Activated CD8-positive, alpha-beta memory T cell treated with anti-CD3 and anti-CD28 coated beads, Interleukin-2, amount 50 U/mL, for 24 hours (primary cell): Measurements from ENCODE around the gene TNFRSF14.
"Not testable (repeated sequence)": the region's sequence is repeated elsewhere in the genome, so short reads cannot be mapped to it uniquely, and the experiment has no call there.

Experiments used
- DNase-seq: peaks from one replicate; pipeline ENCODE4 v3.0.0-alpha.2; 2020; ENCODE audit errors: extremely low read depth

Gene TNFRSF14

GRCh38 chr1:2538376-2538775 lies 17.8 kb upstream of the TNFRSF14 start:
- DNase-seq = no peak

- DNase-seq = no peak
Observed at GRCh38 chr1:2538872-2539271, 17.3 kb upstream of the TNFRSF14 start.

GRCh38 chr1:2539312-2539907 lies 16.8 kb upstream of the TNFRSF14 start:
- no peak for DNase-seq

GRCh38 chr1:2540816-2541492 lies 15.2 kb upstream of the TNFRSF14 start:
- DNase-seq = no peak

DNA sequence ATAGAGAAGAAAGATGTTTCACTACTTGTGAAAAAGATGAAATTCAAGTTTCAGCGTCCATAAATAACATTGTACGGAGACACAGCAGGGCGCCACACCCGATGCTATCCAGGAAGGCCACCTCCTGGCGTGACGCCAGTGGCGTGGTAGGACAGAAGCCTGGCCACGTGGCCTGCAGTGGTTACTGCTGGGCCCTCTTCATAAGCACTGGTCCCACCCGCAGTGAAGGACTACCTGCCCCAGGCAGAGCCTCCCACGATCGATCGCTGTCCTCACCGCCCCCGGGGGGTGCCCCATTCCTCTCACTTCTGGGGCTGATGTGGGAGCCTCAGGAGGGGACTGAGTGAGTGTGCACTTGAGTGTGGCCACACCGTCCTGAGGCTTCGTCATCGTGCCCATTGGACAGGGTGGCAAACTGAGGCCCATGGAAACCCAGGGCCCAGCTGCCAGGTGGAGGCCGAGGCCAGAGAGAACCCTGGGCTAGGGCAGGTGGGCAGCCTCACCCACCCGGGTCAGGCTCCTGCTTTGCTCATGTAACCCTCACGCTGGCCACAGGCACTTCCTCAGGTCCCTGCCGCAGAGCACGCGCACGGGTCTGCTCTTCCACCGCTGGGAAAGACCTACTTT lies 14.4 kb upstream of the TNFRSF14 start:
- no peak for DNase-seq

DNA sequence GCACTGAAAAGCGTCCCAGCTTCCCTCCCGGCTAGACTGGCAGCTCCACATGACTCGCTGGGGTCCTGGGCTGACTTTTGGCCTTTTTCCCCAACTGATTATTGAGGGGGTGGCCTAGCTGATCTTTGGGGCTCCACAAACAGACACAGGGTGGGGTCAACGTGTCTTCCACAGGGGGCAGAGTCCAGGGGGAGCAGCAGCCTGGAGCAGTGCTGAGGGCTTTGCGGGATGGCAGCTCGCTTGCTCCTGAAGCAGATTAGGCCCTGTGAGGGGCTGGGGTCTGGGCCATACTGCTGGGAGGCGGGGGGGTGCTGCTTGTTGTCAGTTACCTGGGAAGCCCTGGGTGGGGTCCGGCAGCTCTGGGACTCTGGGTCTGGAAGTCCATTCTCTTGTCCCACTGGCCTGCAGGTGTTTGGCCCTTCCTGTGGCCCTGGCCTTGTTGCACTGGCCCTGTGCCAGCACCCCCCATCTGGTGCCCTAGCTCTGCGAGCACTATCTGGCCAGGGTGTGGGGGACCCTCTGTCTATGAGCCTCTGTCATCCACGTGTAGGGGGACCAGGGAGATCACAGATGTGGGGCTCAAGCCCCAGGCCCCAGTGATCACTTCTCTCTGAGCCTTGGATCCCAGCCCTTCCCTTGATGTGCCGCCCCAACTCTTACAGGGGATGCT lies 13.8 kb upstream of the TNFRSF14 start:
- no peak for DNase-seq

- no peak for DNase-seq
Observed at GRCh38 chr1:2543543-2544092, 12.6 kb upstream of the TNFRSF14 start.

DNA sequence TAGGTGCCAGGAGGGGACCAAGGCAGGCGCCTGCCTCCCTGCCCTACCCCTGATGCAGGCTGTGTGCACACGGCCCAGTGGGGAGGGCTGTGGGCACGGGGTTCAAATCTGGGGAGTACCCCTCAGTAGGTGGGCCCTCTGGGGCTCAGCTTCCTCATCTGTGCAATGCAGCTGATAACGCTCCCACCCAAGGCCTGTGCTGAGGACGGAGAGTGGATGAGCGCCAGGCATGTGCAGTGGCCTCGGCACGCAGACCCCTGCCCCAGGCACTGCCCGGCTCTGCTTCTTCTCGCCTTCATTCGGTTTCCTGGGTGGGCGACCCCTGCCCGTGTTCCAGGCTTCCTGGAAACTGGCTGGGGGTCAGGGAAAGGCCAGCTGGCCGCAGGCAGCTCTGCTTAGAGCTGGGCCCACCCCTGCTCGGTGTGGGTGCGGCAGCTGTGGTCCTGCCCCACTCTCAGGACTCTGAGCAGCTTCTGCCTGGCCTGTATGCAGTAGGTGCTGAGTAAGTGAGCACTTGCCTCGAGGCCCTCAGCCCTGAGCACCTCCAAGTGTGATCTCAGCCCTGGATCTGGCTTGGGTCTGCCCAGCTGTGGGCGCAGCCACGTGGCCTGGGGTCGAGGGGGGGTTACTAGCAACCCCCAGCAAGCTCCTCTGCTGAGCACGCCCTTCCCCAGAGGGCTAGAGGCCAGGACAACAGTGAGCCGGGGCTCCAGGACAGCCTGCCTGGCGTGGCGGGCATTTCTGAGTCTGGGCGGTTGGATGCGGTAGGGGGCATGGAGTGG lies 11.9 kb upstream of the TNFRSF14 start:
- DNase-seq = no peak

- no peak for DNase-seq
Observed at GRCh38 chr1:2544875-2545640, 11.1 kb upstream of the TNFRSF14 start.

- DNase-seq = no peak
Observed at GRCh38 chr1:2545754-2546514, 10.2 kb upstream of the TNFRSF14 start.

GRCh38 chr1:2546515-2547209 lies 9.5 kb upstream of the TNFRSF14 start:
- no peak for DNase-seq

GRCh38 chr1:2547210-2548067 lies 8.7 kb upstream of the TNFRSF14 start:
- DNase-seq = no peak

DNA sequence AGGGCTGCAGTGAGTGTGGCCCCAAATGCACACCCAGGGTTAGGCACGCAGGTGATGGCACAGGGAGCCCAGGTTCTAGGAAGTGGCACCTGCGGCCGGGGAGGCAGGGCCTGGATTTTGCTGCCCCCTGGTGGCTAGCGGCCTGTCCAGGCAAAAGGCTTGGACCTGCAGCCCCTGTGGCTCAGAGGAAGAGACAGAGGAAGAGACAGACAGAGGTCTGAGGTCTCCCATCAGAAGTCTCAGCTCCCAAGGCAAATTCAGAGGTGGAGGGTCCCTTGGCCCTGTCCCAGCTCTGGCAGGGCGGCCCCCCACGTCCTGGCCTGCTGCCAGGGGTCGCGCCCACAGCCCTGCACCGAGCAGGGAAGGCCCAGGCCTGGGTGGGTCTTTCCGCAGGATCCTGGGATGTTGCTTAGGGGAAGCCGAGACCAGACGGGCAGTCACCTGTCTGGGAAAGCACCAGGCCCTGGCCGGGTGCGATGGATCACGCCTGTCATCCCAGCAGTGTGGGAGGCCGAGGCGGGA lies 8.0 kb upstream of the TNFRSF14 start:
- DNase-seq = no peak

- not testable (repeated sequence) for DNase-seq
Observed at GRCh38 chr1:2549367-2550029, 6.7 kb upstream of the TNFRSF14 start.

DNA sequence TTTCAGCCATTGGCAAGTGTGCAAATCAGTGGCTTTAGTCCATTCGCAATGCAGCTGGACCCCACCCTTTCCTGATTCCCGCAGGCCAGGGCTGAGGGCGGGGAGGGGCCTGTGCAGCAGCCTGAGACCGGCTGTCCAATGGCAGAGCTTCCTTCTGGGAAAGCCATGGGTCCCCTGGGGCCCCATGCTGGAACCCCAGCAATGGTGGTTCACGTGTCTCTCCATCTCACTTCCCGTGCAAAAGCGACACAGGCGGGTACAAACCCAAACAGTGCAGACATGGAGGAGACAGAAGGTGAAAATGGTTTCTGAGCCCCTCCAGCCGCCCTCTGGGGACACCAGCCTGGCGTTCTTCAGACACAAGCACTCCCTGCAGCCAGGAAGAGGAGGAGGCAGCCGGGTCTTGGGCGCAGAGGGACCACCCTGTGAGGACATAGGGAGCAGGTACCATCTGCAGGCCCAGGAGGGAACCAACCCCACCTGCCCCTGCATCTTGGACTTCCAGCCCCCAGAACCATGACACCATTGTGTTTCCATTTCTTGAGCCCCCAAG lies 5.8 kb upstream of the TNFRSF14 start:
- DNase-seq = not testable (repeated sequence)

DNA sequence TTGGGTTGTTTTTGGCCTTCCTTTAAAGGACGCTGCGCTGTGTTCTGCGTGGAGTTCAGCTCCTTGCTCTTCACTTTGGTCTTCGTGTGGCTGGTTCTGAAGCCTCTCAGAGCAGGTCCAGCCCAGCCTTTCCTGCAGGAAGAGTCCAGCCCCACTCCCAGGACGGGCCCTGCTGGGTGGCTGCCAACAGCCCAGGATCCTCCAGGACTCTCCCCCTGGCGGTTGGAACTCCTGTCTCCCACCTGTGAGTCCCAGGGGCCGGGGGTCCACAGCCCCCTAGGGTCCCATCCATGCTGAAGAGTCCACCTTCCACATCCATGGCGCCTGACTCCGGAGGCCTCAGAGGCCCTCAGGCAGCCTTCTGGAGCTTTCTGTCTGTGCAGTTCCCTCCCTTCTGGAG lies 4.6 kb upstream of the TNFRSF14 start:
- not testable (repeated sequence) for DNase-seq

GRCh38 chr1:2552189-2552588 lies 4.0 kb upstream of the TNFRSF14 start:
- DNase-seq = no peak
